Measurements from ENCODE around the gene HS3ST6. TPM values are rescaled to one million over a fixed set of nuclear protein-coding genes. Genes with fewer than 3 reads are reported as not detected.

The HS3ST6 gene
- total and polyA plus RNA-seq, 2 experiments from 2014 or later: 0.41 TPM; not detected in 1

DNA sequence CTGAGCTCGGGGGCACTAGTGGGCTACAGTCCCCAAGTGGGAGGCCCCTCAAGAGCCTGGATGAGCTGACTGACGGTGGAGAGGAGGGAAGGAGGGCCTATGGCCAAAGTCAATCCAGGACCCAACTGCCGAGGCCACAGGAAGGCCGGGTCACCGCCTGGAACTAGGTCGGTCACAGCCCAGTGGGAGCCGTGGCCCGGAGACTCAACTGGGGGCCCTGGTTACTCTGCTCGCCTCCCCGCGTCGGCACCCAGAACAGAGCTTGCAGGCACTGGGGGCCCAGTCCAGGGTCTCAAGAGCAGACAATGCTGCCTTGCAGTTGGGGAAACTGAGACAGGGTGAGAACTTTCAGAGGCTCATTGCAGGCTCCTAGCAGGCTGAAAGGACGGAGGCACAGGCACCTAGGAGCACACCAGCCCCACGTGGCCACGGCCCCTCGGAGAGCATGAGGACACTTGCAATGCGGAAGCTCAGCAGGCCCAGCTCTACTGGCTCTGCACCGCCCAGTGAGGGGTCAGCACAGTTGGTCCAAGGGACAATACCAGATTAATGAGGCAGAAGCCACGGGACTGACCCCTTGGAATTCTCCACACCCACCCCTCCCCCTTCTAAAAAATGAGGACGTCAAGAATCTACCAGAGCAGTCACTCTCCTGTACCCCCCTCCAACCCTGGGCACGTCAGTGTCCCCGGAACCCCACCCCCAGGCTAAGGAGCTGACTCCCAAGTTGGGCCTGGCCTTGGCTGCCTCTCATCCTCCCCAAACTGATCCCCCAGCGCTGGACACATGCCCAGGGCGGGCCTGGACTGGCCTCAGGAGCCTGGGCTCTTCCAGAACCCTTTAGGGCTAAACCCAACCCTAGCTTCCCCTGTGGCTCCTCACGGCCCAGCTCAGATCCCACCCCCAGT lies 2.2 kb downstream of the HS3ST6 start:
- TF ChIP-seq EZH2phosphoT487 (IDR thresholded peaks at IDR 0.05; ENCODE audit: low read depth, severe bottlenecking, unreplicated experiment) (no peak), EZH2 (IDR thresholded peaks at IDR 0.05; ENCODE audit: borderline replicate concordance) (no peak)
- TF ChIP-seq, protein P1, sequence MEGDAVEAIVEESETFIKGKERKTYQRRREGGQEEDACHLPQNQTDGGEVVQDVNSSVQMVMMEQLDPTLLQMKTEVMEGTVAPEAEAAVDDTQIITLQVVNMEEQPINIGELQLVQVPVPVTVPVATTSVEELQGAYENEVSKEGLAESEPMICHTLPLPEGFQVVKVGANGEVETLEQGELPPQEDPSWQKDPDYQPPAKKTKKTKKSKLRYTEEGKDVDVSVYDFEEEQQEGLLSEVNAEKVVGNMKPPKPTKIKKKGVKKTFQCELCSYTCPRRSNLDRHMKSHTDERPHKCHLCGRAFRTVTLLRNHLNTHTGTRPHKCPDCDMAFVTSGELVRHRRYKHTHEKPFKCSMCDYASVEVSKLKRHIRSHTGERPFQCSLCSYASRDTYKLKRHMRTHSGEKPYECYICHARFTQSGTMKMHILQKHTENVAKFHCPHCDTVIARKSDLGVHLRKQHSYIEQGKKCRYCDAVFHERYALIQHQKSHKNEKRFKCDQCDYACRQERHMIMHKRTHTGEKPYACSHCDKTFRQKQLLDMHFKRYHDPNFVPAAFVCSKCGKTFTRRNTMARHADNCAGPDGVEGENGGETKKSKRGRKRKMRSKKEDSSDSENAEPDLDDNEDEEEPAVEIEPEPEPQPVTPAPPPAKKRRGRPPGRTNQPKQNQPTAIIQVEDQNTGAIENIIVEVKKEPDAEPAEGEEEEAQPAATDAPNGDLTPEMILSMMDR (IDR thresholded peaks at IDR 0.05; ENCODE audit: poor library complexity): no peak
- Histone ChIP-seq H3K27ac (no peak overlapping the region), H3K36me3 (replicated peaks; ENCODE audit: insufficient read depth, low read depth) (no peaks in the 10 kb centered on the region), H4K20me1 (ENCODE audit: insufficient read depth, poor library complexity, severe bottlenecking) (no peaks in the 10 kb centered on the region), H3K4me1 (ENCODE audit: insufficient read depth) (peaks cover 11% of the 10 kb centered on the region), H3K4me3 (no peak overlapping the region), H2AFZ (no peak overlapping the region), H3K79me2 (no peaks in the 10 kb centered on the region), H3K27me3 (peaks cover 57% of the 10 kb centered on the region), H3K9me2 (replicated peaks; ENCODE audit: insufficient read depth) (no peaks in the 10 kb centered on the region), H3K4me2 (no peak overlapping the region), H3K9me3 (ENCODE audit: low read depth) (no peaks in the 10 kb centered on the region)
- DNase-seq (ENCODE audit: low spot score): no peak
- 82% methylated on average over 19 of the region's 25 CpGs for WGBS (ENCODE audit: low lambda C conversion rate, missing lambda C conversion rate)

DNA sequence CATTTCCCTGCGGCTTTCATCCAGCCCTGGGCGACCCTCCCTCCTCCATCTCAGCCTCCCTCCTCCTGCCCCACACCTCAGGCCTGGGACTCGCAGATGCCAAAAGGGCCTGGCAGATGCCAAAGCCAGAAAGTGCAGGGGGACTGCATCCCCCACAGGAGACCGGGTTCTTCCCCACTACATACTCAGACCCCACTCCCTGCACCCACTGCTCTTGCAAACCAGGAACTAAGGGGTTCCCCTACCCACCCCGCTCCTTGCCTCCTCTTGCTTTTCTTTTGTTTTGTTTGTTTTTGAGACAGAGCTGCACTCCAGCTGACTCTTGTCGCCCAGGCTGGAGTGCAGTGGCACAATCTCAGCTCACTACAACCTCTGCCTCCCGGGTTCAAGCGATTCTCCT lies 3.2 kb downstream of the HS3ST6 start:
- Histone ChIP-seq H3K27me3 (peaks cover 49% of the 10 kb centered on the region), H2AFZ (no peak overlapping the region), H3K4me1 (ENCODE audit: insufficient read depth) (peaks cover 13% of the 10 kb centered on the region), H3K9me3 (ENCODE audit: low read depth) (no peaks in the 10 kb centered on the region), H3K36me3 (replicated peaks; ENCODE audit: insufficient read depth, low read depth) (no peaks in the 10 kb centered on the region), H4K20me1 (ENCODE audit: insufficient read depth, poor library complexity, severe bottlenecking) (no peaks in the 10 kb centered on the region), H3K4me2 (no peak overlapping the region), H3K27ac (no peak overlapping the region), H3K9me2 (replicated peaks; ENCODE audit: insufficient read depth) (no peaks in the 10 kb centered on the region), H3K79me2 (no peaks in the 10 kb centered on the region), H3K4me3 (no peak overlapping the region)
- 66% methylated on average over 8 of the region's 8 CpGs for WGBS (ENCODE audit: low lambda C conversion rate, missing lambda C conversion rate)
- TF ChIP-seq, protein P1 (IDR thresholded peaks at IDR 0.05; ENCODE audit: poor library complexity): no peak
- no peak for TF ChIP-seq EZH2phosphoT487 (IDR thresholded peaks at IDR 0.05; ENCODE audit: low read depth, severe bottlenecking, unreplicated experiment)
- TF ChIP-seq EZH2 (IDR thresholded peaks at IDR 0.05; ENCODE audit: borderline replicate concordance): no peak
- no peak for DNase-seq (ENCODE audit: low spot score)

DNA sequence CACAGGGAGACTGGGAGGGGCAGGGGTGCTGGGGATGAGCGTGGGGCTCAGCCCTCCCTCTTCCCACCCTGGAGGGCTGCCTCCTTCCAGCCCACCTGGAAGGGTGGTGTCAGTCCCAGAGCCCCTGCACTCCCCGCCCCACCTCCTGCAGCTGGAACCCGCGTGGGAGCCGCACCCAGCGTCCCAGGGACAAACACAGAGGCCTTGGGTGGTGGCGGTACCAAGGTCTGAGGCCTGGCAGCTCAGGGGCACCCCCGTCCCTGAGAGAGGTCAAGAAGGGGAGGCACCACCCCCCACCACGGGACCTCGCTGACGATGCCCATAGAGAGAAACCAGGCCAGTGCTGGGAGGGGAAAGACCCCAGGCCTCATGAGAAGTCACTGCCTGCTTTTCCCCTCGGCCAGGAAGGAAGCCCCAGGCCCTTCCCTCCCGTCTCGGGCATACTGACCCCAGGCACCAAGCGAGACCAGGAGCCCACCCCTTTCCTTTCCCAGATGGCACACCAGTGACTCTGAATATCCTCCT lies 4.1 kb downstream of the HS3ST6 start:
- H3K4me2 ChIP-seq: no peak overlapping the region
- H3K4me1 ChIP-seq (ENCODE audit: insufficient read depth): peaks cover 14% of the 10 kb centered on the region
- H3K79me2 ChIP-seq: no peaks in the 10 kb centered on the region
- WGBS (ENCODE audit: low lambda C conversion rate, missing lambda C conversion rate): 79% methylated on average over 14 of the region's 15 CpGs
- TF ChIP-seq, protein P1 (IDR thresholded peaks at IDR 0.05; ENCODE audit: poor library complexity): no peak
- TF ChIP-seq EZH2phosphoT487 (IDR thresholded peaks at IDR 0.05; ENCODE audit: low read depth, severe bottlenecking, unreplicated experiment) (no peak), EZH2 (IDR thresholded peaks at IDR 0.05; ENCODE audit: borderline replicate concordance) (no peak)
- peaks cover 41% of the 10 kb centered on the region for H3K27me3 ChIP-seq
- no peaks in the 10 kb centered on the region for H3K36me3 ChIP-seq (replicated peaks; ENCODE audit: insufficient read depth, low read depth)
- H4K20me1 ChIP-seq (ENCODE audit: insufficient read depth, poor library complexity, severe bottlenecking): no peaks in the 10 kb centered on the region
- H3K9me2 ChIP-seq (replicated peaks; ENCODE audit: insufficient read depth): no peaks in the 10 kb centered on the region
- DNase-seq (ENCODE audit: low spot score): no peak
- no peak overlapping the region for H2AFZ ChIP-seq
- no peak overlapping the region for H3K4me3 ChIP-seq
- H3K27ac ChIP-seq: no peak overlapping the region
- H3K9me3 ChIP-seq (ENCODE audit: low read depth): no peaks in the 10 kb centered on the region
